NCI-H774 (cell line): Measurements from ENCODE around the gene ZMYM4.

Source experiments
- DNase-seq: peaks from one replicate; lab custom pipeline; 2025; lab: John Stamatoyannopoulos, UW

Gene ZMYM4

GRCh38 chr1:35406103-35406502 lies 137.6 kb downstream of the ZMYM4 start:
- no peak for DNase-seq

GRCh38 chr1:35407743-35408142 lies 139.2 kb downstream of the ZMYM4 start:
- no peak for DNase-seq

- DNase-seq = no peak
Measured at GRCh38 chr1:35408925-35409324, 140.4 kb downstream of the ZMYM4 start.

GRCh38 chr1:35426097-35426586 lies 157.6 kb downstream of the ZMYM4 start:
- no peak for DNase-seq

- no peak for DNase-seq
Measured at GRCh38 chr1:35428360-35428759, 159.9 kb downstream of the ZMYM4 start.

- no peak for DNase-seq
Measured at GRCh38 chr1:35430762-35431161, 162.3 kb downstream of the ZMYM4 start.

GRCh38 chr1:35431173-35431599 lies 162.7 kb downstream of the ZMYM4 start:
- no peak for DNase-seq

- DNase-seq = no peak
Measured at GRCh38 chr1:35432231-35432630, 163.7 kb downstream of the ZMYM4 start.

- DNase-seq = no peak
Measured at GRCh38 chr1:35433714-35434113, 165.2 kb downstream of the ZMYM4 start.

GRCh38 chr1:35434703-35435102 lies 166.2 kb downstream of the ZMYM4 start:
- DNase-seq = no peak

GRCh38 chr1:35436078-35436477 lies 167.6 kb downstream of the ZMYM4 start:
- DNase-seq = no peak

- no peak for DNase-seq
Measured at GRCh38 chr1:35437200-35437599, 168.7 kb downstream of the ZMYM4 start.

GRCh38 chr1:35439626-35440025 lies 171.1 kb downstream of the ZMYM4 start:
- DNase-seq = no peak

- DNase-seq = no peak
Measured at GRCh38 chr1:35441926-35442579, 173.5 kb downstream of the ZMYM4 start.

- DNase-seq = no peak
Measured at GRCh38 chr1:35442734-35443133, 174.2 kb downstream of the ZMYM4 start.

GRCh38 chr1:35443768-35444518 lies 175.4 kb downstream of the ZMYM4 start:
- no peak for DNase-seq

- no peak for DNase-seq
Measured at GRCh38 chr1:35444519-35444774, 175.9 kb downstream of the ZMYM4 start.

- no peak for DNase-seq
Measured at GRCh38 chr1:35447278-35447677, 178.8 kb downstream of the ZMYM4 start.

GRCh38 chr1:35448344-35448801 lies 179.9 kb downstream of the ZMYM4 start:
- no peak for DNase-seq

GRCh38 chr1:35449334-35450008 lies 181.0 kb downstream of the ZMYM4 start:
- no peak for DNase-seq

- DNase-seq = peak; percentile 67
Measured at GRCh38 chr1:35451125-35451528, 182.6 kb downstream of the ZMYM4 start.

- no peak for DNase-seq
Measured at GRCh38 chr1:35452106-35452774, 183.7 kb downstream of the ZMYM4 start.

GRCh38 chr1:35453031-35453430 lies 184.5 kb downstream of the ZMYM4 start:
- DNase-seq = no peak
